Measurements from ENCODE around the gene AMIGO2.

GRCh38 chr12:47121146-47121545 is 41.4 kb upstream of the AMIGO2 start:
- TF ChIP-seq EZH2 (IDR thresholded peaks at IDR 0.05; ENCODE audit: low read depth, unreplicated experiment) (no peak), JUNB (IDR thresholded peaks at IDR 0.05; ENCODE audit: unreplicated experiment) (no peak), POLR2AphosphoS5 (IDR thresholded peaks at IDR 0.05; ENCODE audit: low read depth) (no peak), EZH2phosphoT487 (IDR thresholded peaks at IDR 0.05; ENCODE audit: unreplicated experiment) (no peak), CREB1 (CRISPR knock-in tag; IDR thresholded peaks at IDR 0.05; ENCODE audit: low read depth) (no peak), REST (IDR thresholded peaks at IDR 0.05; ENCODE audit: unreplicated experiment) (no peak), NANOG (IDR thresholded peaks at IDR 0.05; ENCODE audit: borderline replicate concordance) (no peak), ZNF114 (CRISPR knock-in tag; IDR thresholded peaks at IDR 0.05) (no peak), ETS1 (IDR thresholded peaks at IDR 0.05) (no peak), STAT1 (IDR thresholded peaks at IDR 0.05; ENCODE audit: unreplicated experiment) (no peak)
- TF ChIP-seq, protein P1, sequence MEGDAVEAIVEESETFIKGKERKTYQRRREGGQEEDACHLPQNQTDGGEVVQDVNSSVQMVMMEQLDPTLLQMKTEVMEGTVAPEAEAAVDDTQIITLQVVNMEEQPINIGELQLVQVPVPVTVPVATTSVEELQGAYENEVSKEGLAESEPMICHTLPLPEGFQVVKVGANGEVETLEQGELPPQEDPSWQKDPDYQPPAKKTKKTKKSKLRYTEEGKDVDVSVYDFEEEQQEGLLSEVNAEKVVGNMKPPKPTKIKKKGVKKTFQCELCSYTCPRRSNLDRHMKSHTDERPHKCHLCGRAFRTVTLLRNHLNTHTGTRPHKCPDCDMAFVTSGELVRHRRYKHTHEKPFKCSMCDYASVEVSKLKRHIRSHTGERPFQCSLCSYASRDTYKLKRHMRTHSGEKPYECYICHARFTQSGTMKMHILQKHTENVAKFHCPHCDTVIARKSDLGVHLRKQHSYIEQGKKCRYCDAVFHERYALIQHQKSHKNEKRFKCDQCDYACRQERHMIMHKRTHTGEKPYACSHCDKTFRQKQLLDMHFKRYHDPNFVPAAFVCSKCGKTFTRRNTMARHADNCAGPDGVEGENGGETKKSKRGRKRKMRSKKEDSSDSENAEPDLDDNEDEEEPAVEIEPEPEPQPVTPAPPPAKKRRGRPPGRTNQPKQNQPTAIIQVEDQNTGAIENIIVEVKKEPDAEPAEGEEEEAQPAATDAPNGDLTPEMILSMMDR (conservative IDR thresholded peaks at IDR 0.05; ENCODE audit: low read depth in 2 of 2): no peak
